Measurements from ENCODE around the gene ENPP3. TPM values are rescaled to one million over a fixed set of nuclear protein-coding genes. Genes with fewer than 3 reads are reported as not detected.
A peak's percentile ranks its signal among the peaks of the same experiment; 100 is the strongest.

The ENPP3 gene
- total and polyA plus RNA-seq, 2 experiments from 2014 or later = not detected

DNA sequence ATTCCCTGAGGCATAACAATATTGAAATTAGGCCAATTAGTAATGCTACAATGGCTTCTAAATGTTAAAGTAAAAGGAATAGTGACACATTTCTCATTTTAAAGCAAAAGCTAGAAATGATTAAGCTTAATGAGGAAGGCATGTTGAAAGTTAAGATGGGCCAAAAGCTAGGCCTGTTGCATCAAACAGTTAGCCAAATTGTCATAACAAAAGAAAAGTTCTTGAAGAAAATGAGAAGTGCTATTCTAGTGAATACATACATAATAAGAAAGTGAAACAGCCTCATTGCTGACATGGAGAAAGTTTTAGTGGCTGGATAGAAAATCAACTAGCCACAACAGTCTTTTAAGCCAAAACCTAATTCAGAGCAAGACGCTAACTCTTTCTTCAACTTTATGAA, 51.2 kb downstream of the ENPP3 start:
- no peak for ATAC-seq

More for the DNA sequence above, 51.2 kb downstream of the ENPP3 start:
- Histone ChIP-seq H3K27ac (ENCODE audit: low read depth) (no peak overlapping the region), H3K27me3 (ENCODE audit: insufficient read depth) (no peaks in the 10 kb centered on the region), H3K4me3 (no peak overlapping the region), H3K4me2 (peak overlapping the region; percentile 49), H3K36me3 (ENCODE audit: insufficient read depth) (no peaks in the 10 kb centered on the region), H2AFZ (peak overlapping the region; percentile 1; the same call in 1 of the 2 replicates), H3K4me1 (ENCODE audit: insufficient read depth) (peaks cover 18% of the 10 kb centered on the region), H3F3A (replicated peaks; ENCODE audit: low read depth) (no peaks in the 10 kb centered on the region; the same call in 1 of the 2 replicates), H3K79me2 (replicated peaks; ENCODE audit: insufficient read depth) (no peaks in the 10 kb centered on the region), H3K9me2 (ENCODE audit: insufficient read depth) (no peaks in the 10 kb centered on the region), H4K20me1 (replicated peaks; ENCODE audit: insufficient read depth) (no peaks in the 10 kb centered on the region)
- Mint-ChIP-seq H3K27me3 (ENCODE audit: insufficient read depth, low read depth, poor library complexity) (no peaks in the 10 kb centered on the region), H3K4me1 (peaks cover 11% of the 10 kb centered on the region), H3K27ac (no peak overlapping the region; the same call in 1 of the 2 replicates), H3K36me3 (ENCODE audit: low read depth) (no peaks in the 10 kb centered on the region), H3K4me3 (no peak overlapping the region), H3K9me3 (no peaks in the 10 kb centered on the region; the same call in 2 of the 3 replicates)
- no peak for DNase-seq (ENCODE audit: low spot score)
- TF ChIP-seq NANOG (IDR thresholded peaks at IDR 0.05; ENCODE audit: borderline replicate concordance) (no peak), ZNF331 (CRISPR knock-in tag; IDR thresholded peaks at IDR 0.05; ENCODE audit: low read depth) (no peak), EZH2phosphoT487 (IDR thresholded peaks at IDR 0.05; ENCODE audit: unreplicated experiment) (no peak), JUNB (IDR thresholded peaks at IDR 0.05; ENCODE audit: unreplicated experiment) (no peak), ZNF462 (CRISPR knock-in tag; IDR thresholded peaks at IDR 0.05) (no peak), STAT1 (IDR thresholded peaks at IDR 0.05; ENCODE audit: unreplicated experiment) (no peak), CTCF (conservative IDR thresholded peaks at IDR 0.05; ENCODE audit: low read depth in 2 of 2) (no peak), EZH2 (IDR thresholded peaks at IDR 0.05; ENCODE audit: low read depth, unreplicated experiment) (no peak), CREB1 (CRISPR knock-in tag; IDR thresholded peaks at IDR 0.05; ENCODE audit: low read depth) (no peak), ZNF114 (CRISPR knock-in tag; IDR thresholded peaks at IDR 0.05) (no peak), POLR2AphosphoS5 (IDR thresholded peaks at IDR 0.05; ENCODE audit: low read depth) (no peak)
- TF ChIP-seq, protein P1, sequence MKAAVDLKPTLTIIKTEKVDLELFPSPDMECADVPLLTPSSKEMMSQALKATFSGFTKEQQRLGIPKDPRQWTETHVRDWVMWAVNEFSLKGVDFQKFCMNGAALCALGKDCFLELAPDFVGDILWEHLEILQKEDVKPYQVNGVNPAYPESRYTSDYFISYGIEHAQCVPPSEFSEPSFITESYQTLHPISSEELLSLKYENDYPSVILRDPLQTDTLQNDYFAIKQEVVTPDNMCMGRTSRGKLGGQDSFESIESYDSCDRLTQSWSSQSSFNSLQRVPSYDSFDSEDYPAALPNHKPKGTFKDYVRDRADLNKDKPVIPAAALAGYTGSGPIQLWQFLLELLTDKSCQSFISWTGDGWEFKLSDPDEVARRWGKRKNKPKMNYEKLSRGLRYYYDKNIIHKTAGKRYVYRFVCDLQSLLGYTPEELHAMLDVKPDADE (IDR thresholded peaks at IDR 0.05) = no peak
- TF ChIP-seq, protein P2, sequence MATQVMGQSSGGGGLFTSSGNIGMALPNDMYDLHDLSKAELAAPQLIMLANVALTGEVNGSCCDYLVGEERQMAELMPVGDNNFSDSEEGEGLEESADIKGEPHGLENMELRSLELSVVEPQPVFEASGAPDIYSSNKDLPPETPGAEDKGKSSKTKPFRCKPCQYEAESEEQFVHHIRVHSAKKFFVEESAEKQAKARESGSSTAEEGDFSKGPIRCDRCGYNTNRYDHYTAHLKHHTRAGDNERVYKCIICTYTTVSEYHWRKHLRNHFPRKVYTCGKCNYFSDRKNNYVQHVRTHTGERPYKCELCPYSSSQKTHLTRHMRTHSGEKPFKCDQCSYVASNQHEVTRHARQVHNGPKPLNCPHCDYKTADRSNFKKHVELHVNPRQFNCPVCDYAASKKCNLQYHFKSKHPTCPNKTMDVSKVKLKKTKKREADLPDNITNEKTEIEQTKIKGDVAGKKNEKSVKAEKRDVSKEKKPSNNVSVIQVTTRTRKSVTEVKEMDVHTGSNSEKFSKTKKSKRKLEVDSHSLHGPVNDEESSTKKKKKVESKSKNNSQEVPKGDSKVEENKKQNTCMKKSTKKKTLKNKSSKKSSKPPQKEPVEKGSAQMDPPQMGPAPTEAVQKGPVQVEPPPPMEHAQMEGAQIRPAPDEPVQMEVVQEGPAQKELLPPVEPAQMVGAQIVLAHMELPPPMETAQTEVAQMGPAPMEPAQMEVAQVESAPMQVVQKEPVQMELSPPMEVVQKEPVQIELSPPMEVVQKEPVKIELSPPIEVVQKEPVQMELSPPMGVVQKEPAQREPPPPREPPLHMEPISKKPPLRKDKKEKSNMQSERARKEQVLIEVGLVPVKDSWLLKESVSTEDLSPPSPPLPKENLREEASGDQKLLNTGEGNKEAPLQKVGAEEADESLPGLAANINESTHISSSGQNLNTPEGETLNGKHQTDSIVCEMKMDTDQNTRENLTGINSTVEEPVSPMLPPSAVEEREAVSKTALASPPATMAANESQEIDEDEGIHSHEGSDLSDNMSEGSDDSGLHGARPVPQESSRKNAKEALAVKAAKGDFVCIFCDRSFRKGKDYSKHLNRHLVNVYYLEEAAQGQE (IDR thresholded peaks at IDR 0.05; ENCODE audit: unreplicated experiment) = no peak
